SH-SY5Y (cell line): Measurements from ENCODE around the gene SETDB1.

Experiments
- GATA2 ChIP-seq: IDR thresholded peaks from 2 replicates; pipeline ENCODE4 v1.6.1; 2011; ENCODE audit warnings: mild to moderate bottlenecking, low read depth, low read length
- GATA3 ChIP-seq: IDR thresholded peaks from 2 replicates; pipeline ENCODE4 v1.6.1; 2011; ENCODE audit warnings: low read depth, mild to moderate bottlenecking, low read length, moderate library complexity

DNA sequence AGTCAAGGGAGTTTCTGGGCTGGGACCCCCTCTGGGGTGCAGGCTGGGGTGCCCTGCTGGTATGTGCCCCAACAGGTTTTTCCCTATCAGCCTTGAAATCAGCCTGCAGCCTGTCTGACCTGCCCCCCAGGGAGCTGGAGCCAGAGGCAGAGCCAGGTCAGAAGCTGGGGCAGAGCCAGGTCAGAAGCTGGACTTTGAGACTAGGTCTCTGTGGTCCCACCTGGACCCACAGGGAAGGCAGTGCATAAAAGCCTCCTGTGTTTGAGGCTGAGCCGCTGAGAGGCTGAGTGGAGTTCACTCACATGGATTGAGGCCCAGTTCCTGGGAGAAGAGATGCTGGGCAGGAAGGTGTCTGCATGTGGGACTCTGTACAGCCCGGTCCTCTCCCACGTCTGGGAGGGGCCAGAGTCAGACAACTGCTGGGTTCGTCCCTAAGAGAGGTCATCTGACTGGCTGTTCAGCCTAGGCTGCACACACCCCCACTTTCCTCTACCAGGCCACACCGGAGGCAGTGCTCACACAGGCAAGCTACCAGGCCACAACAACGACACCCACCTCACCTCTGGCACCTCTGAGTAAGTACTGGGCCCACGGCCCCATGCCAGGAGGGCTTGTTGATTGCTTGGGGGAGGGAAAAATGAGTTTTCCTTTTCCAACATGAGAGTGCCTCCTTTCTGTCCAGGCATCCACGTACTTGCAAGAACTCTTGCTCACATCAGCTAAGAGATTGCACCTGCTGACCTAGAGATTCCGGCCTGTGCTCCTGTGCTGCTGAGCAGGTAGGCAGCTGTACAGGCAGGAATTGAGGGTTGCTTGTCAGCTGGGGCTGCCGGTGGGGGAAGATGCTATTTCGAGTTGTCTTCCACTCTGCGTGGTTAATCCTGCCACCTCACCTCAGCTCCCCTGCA is 55.9 kb downstream of the SETDB1 start, which contains the start of gene ANXA9:
- no peak for TF ChIP-seq GATA3
- TF ChIP-seq GATA2 = no peak
